ENCODE measurements around the gene CPNE4.

Gene CPNE4

DNA sequence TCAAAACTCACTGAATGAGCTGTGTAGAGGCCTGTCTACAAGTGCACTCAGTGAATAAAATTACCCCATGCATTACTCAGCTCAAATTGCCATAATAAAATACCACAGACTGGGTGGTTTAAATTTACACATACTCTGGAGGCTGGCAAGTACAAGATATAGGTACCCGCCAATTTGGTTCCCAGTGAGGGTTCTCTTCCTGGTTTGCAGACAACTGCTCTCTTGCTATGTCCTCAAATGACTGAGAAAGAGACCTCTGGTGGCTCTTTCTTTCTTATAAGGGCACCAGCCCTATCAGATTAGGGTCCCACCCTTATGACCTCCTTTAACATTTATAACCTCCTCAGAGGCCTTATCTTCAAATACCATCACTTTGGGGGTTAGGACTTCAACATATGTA, 237.0 kb downstream of the CPNE4 start:
- no peak for DNase-seq (ENCODE audit: low read depth, low spot score)

DNA sequence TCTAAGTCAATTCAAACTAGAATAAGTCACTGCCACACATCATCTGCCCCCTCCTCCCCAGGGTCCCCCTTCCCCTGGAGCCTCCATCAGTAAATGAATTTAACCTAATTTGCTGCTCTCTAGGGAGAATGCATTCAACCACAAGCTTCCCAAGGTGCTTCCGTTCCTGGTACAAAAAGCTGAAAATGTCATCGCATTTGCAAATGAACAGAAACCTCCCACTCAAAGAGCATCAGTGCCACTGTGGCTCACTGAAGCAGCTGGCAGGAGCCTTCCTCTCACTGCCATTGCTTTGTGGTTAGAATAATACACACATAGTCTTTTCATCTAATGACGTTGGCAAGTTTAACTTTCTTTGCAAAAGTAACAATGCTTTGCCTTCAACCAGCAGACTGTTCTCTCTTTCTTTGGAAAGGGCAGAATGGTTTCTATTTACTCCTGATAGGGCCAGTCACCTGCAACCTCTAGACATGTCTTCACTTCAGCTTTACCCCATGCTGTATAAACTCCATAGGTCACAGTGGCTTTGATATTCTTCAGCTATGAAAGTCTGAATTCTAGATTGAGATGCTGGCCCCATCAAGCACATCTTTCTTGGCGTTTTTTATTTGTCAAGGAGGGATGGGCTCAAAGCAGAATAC, 238.1 kb downstream of the CPNE4 start:
- no peak for DNase-seq (ENCODE audit: low read depth, low spot score)

DNA sequence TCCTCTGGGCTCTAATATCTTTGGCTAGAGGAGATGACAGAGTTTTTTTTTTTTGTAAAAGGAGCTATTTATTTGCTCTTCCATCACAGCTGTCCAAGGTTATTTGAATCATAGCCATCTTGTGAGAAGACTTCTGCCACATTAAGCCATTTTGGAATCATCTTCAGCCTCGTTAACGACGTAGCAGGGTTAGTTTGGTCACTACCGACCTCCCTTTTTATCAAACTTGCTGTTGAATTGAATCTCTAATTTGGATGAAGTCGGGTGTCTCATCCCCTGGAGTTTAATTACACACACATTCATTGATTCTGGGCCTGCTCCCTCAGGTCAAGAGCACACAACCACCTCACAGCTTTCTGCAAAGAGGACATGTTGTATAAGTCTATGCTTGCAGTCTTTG, 238.7 kb downstream of the CPNE4 start:
- no peak for DNase-seq (ENCODE audit: low read depth, low spot score)

DNA sequence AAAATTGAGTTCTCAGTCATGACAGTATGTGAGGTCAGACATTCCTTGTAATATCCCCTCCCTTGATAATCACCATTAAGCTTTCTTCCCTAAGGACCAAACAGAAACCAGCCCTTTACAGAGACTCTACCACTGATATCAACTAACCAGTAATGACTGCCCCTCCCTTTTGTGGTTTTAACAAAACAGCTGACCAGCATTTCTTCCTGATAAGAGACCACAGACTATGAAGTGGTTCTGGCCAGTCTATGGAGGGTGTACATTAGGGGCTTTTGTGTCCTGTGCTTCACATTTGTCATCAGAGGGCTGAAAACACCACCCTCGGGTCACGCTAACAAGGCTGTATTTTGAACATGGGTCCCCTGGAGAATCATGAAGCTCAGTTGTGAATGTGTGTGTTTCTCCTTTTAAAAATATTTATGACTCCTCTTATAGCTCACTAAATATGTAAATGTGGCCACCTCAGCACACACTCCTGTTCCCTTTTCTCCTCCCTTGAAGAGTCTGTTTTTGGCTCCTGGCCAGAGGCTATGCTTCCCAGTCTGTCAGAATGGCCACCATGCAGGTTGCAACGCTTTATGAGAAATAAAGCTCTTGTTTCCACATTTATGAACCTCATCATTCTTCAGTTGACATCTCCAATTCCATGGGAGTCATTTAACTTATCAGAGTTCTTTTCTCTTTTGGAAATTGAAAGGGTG, 239.3 kb downstream of the CPNE4 start:
- DNase-seq (ENCODE audit: low read depth, low spot score), result no peak

DNA sequence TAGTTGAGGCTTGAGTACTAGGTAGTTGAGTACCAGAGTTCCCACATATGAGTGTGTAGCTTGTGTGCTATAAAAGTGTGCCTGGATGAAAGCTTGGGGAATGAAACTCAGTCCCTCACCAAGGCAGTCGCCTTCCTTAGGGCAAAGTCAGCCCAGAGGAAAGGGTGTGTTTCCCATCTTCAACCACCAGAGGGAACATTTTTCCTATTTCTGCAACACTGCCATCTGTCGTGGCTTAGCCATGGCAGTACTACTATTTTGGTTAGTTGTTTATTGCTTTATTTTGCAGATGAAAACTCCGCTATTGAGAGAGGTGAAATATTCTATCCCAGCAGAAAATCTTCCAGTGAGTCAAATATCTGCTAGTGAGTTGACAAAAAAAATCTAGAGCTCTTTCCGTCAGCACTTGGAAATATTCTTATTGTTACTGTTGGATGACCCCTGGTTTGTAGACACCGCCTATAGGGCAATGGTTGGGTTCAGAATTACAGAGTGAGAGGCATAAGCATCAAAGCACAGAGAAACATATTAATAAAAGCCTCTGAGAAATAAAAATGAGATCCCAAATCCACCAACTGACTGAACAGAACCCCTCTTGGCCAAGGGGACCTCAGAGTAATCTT, 239.9 kb downstream of the CPNE4 start:
- DNase-seq (ENCODE audit: low read depth, low spot score), result peak; percentile 17

DNA sequence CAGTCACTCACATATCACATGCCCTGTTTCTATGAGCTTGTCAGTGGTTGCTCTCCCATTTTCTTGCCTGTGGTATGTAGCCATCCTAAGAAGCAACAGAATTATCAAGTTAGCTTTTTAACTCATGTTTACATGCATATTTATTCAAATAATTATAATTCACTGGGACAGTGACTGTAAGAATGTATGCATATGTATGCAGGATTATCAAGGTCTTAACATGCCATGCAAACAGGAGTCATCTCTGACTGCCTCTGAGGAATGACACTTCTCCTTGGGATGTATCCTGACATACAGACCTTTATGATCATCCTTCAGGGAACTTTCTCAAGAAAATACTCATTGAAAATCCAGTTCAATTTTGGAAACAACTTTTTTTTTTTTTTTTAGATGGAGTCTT, 240.9 kb downstream of the CPNE4 start:
- DNase-seq (ENCODE audit: low read depth, low spot score), result no peak

DNA sequence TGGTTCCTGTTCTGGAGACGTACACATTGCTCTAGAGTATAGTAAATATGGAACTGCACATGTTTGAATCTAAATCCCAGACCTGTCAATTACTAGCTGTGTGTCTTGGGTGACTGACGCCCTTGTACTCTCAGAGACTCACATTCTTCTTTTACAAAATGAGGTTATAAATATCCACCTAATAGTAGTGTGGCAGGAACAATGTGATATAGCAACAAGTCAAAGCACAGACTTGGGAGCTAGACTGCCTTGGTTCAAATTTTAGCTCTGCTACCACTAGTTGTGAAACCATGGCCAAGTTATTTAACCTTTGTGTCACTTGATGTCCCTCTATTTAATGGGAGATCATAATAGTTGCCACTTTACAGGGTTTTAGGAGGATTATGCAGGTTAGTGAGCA, 245.6 kb downstream of the CPNE4 start:
- DNase-seq (ENCODE audit: low read depth, low spot score), result no peak

DNA sequence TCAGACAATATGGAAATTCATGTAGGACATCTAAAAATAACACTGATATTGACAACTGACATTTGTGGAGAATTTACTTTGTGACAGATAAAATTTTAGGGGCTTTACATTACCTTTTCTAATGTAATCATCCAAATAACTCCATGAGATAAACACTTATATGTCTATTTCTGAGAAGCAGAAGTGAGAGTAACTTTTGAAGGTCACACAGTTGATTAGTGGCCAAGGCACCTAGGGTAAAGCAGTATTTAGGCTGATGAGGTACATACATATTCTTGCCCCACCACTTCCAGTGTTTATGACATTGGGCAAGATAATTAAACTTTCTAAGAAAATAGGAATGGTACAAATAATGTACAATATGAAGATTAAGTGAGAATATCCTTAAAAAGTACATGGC, 248.4 kb downstream of the CPNE4 start:
- no peak for DNase-seq (ENCODE audit: low read depth, low spot score)

DNA sequence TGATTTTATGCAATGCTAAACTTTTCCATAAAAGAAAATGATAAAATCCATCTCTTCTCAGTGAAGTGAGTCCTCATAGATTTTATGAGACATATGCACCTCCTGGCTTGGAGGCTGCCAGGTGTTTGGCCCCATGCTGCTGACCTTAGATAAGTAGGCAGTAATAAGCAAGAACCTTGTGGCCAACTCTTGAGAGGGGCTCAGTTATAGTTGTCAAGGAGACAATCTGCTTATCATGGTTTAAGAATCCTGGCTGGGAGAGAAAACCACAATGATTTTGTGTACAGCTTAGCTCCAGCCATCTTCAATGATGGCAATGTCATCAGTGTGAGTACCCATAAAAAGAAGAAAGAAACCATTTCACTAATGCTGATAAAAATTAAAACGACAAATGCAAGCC, 252.1 kb downstream of the CPNE4 start:
- DNase-seq (ENCODE audit: low read depth, low spot score), result no peak

DNA sequence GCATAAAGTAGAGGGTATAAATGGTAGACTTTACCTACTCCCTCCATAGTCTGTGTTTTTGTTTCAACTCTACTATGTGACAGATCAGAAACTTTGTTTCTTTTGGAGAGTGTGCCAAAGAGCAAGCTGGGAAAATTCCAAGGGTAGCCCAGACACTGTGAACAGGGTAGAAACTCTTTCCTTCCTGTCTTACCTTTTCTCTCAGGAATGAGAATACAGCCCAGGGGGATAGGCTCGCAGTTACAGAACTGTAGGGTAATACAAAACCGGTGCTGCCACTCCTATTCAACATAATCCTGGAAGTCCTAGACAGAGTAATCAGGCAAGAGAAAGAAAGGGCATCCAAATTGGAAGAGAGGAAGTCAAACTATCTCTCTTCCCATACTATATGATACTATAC, 256.3 kb downstream of the CPNE4 start:
- no peak for DNase-seq (ENCODE audit: low read depth, low spot score)

DNA sequence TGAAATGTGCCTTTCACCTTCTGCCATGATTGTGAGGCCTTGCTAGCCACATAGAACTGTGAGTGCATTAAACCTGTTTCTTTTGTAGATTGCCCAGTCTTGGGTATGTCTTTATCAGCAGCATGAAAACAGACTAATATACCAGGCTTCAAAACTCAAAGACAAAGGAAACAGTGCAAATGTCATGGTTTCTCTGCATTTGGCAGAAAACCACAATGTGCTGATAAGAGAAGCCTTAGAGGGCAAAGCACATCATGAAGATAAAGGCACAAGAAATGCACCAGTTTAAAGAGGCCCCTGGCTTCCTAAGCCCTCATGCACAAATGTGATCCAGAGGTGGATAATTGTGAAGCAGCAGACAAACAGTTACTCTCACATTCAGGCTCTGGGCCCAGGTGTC, 259.2 kb downstream of the CPNE4 start:
- no peak for DNase-seq (ENCODE audit: low read depth, low spot score)

DNA sequence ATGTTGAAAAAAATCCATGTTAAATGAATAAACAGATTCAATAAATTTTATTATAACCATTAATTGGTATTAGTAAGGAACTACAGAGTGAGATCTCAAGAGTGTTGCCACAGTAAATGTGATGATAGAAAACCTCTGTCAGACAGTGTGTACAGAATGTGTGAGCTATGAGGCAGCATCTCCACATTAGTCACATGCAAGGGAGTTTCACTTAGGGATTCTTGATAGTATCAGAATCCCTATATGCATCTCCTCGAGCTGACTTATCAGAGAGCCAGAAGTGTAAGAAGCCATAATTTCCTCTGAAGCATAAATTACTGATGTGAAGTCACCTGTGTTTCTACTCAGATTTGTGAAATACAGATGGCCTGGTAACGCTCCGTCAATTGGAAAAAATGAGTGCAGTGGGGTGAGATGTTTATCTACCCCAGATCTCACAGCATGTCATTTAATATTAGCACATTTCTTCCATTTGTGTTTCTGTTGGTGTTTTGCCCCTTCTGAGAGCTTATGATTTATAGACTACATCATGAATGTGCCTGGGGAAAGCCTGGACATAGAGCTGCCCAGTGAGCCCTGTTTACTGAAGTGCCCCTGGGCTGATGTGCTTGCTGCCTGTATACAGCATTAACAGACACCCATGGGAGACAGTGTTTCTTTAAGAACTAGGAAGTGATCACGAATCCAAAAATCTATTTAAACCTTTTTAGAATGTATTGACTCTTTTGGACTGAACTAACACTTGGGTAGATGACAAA, 262.4 kb downstream of the CPNE4 start:
- no peak for DNase-seq (ENCODE audit: low read depth, low spot score)

DNA sequence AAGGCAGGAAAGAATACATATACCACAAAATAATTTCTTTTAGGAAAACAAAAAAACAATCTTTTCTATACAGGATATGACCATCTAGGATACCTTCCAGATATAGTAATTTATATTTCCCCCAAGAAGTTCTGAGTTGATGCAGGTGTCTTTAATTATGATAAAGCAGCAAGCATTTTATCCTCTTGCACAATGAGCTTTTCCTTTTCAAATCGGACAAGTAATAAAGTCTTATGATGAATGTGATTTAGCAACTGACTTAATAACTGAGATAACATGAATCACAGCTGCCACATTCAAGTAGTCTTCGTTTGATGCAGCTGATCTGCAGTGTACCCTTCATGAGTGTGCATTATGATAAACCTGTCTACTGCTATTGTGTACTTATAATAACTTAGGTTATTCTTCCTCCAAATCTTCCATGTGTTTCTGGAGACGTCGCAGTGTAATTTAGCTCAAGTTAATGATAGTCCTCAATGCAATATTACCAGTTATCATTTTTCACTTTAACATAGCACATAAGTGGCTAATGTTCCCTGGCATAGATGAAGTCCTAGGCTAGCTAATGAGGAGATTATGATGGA, 271.7 kb downstream of the CPNE4 start:
- no peak for DNase-seq (ENCODE audit: low read depth, low spot score)

DNA sequence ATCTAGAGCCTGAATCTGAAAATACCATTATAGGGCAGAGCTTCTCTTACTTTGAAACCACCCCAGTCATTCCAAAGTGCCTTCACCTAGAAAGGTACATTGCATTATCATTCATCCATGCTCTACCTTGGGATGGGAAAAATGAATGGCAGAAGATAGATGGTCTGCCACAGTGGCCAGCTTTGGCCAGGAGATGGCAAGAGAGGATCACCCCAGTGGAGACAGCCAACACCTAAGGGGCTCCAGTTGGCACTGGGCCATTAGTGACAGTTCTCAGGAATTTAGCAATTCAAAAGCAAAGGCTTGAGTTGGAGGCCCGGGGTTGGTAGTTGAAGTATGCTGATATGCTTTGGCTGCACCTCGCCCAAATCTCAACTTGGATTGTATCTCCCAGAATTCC, 278.4 kb downstream of the CPNE4 start:
- DNase-seq (ENCODE audit: low read depth, low spot score), result no peak

DNA sequence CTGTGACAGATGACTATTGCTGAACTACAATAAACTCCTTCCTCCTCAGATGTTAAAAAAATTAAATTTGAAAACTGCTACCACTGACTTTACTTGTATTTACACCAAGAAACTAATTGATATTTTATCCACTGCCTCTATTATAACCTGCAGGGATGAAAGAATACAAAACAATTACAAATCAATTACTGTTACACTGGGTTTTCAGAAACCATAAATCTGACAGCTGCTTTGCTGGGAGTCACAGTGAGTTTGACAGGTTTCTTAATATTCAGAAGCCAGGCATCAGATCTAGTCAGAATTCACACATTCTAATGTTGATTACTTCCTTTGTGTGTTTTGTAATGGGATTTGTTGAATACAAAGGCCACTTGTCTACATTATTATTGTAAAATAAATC, 279.4 kb downstream of the CPNE4 start:
- no peak for DNase-seq (ENCODE audit: low read depth, low spot score)

DNA sequence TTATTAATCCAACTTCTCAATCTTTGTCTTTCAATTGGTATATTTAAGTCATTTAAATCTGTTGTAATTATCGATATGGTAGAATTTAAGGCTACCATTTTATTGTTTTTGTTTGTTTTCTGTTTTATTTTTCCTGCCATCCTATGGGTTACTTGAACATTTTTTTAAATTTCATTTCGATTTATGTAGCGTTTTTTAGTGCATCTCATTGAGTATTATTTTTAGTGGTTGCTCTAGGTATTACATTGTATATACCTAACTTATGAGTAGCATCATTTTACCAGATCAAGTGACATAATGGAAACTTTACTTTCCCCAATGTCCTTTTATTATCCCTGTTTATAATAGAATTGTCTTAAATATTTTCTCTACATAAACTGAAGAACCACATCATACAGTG, 284.6 kb downstream of the CPNE4 start:
- no peak for DNase-seq (ENCODE audit: low read depth, low spot score)

DNA sequence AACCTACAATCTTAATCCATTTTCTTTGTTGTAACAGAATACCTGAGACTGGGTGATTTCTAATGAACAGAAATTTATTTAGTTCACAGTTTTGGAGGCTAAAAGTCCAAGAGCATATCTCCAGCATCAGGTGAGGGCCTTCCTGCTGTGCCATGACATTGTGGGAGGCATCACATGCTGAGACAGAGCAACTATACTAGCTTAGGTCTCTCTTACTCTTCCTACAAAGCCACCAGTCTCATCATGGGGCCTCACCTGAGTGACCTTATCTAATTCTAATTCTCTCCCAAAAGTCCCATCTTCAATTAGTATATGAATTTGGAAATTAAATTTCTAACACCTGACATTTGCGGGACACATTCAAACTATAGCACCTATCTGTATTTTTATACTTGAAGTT, 285.0 kb downstream of the CPNE4 start:
- DNase-seq (ENCODE audit: low read depth, low spot score), result no peak

DNA sequence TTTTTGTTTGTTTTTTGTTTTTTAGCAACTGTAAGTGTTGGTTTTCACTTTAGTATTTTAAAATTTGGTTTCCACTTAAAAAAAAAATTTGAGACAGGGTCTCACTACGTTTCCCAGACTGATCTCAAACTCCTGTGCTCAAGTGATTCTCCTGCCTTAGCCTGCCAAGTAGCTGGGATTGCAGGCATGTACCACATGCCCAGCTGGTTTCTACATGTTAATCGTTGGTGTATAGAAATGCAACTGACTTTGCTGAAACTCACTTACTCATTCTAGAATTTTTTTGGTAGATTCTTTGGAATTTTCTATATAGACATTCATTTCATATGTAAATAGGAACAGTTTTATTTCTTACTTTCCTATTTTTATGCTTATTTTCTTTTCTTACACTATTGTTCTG, 287.3 kb downstream of the CPNE4 start:
- no peak for DNase-seq (ENCODE audit: low read depth, low spot score)

DNA sequence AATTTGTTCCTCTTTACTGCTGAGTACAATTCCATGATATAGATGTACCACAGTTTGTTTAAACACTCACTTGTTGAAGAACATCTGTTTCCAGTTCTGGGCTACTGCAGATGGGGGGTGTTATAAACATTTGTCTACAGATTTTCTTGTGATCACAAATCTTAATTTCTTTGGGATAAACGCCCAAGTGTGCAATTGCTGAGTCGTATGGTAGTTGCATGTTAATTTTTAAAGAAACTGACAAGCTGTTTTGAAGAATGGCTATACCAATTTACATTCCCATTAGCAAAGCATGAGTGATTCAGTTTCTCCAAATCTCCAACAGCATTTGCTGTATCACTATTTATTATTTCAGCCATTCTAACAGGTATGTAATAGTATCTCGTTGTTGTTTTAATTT, 290.0 kb downstream of the CPNE4 start:
- no peak for DNase-seq (ENCODE audit: low read depth, low spot score)

DNA sequence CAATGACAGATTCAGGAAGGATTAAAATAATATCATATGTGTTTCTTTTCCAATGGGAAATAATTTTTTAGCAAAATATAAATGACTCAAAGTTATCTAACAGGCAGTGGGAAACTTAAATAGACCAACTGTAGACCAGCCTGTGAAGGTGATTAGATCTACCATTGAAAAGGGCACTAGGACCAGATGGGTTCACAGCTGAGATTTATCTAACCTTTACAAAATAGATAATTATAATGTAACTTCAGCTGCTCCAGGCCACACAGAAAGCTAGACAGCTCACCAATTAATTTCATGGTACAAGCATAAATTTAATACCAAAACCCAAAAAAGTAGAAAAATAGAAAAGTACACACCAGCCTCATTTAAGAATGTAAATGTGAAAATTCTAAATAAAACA, 291.7 kb downstream of the CPNE4 start:
- no peak for DNase-seq (ENCODE audit: low read depth, low spot score)

DNA sequence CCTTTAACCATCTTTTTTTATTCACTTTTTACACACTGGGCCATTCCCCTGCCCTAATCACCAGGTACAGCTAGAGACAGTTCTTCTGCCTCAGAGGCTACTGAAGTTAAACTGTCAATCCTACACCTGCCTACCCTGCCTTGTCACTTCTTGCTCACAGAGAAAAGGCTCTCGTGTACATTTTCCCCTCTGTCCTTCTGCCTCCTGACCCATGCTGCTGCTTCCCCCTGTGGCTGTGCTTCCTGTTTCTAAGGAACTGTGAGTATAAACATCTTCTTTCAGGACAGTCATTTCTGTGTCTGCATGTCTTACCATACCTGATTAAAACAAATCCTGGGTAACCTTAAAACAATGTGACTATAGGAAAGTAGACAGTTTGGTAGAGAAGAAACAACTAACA, 295.6 kb downstream of the CPNE4 start:
- no peak for DNase-seq (ENCODE audit: low read depth, low spot score)

DNA sequence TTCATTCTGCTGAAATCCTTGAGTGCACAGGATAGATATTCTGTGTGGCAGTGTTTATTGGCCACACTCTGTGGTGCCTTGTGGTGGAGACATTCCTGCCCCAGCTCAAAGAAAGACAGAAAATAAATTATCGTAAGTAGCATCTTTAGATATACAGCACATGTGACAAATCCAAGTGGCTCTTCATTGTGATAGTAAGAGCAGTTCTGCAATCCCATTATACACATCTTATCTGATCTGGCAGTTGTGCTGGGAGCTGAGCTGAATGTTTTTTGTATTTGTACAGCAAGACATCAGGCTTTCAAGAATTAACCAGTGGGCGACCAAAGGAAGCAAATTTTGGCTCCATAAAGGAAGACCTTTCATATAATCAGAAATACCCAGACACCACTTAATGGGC, 296.7 kb downstream of the CPNE4 start:
- DNase-seq (ENCODE audit: low read depth, low spot score), result no peak
